H1 (cell line): ENCODE results near the gene TRIM9. TPM values are rescaled to one million over a fixed set of nuclear protein-coding genes. Genes with fewer than 3 reads are reported as not detected.

ENCODE experiments used
- CTCF ChIA-PET: fragments of 300-600 bp; sonication (Branson Sonifier 250); formaldehyde crosslinking; loops from one replicate; lab custom pipeline; 2021; ENCODE audit not compliant: partially characterized antibody; lab: Charles Lee
- POLR2A ChIA-PET: fragments of 300-600 bp; sonication (Branson Sonifier 250); formaldehyde crosslinking; loops from one replicate; lab custom pipeline; 2021; ENCODE audit warnings: inconsistent platforms; ENCODE audit not compliant: partially characterized antibody; lab: Charles Lee
- DNase-seq, 2 experiments: peaks; one replicate each; pipeline versions ENCODE4 v3.0.0 to v3.0.0-alpha.2; 2010 to 2022; ENCODE audit warnings: low spot score in 2 of 2, low read depth in 1 of 2, mixed read lengths in 1 of 2
- FAIRE-seq: peaks from 2 replicates; lab custom pipeline; 2011; peaks lifted over from hg19 to GRCh38; lab: Jason Lieb, UNC
- H2AFZ ChIP-seq: 2 replicates; pipeline ENCODE4 v1.8.1; 2012; ENCODE audit warnings: low read length, inconsistent platforms
- H2AK5ac ChIP-seq: 2 replicates; pipeline ENCODE4 v1.6.1; 2013; ENCODE audit warnings: low read depth, low read length
- H2BK120ac ChIP-seq: replicated peaks from 2 replicates; pipeline ENCODE3; 2013; ENCODE audit warnings: low read depth, low read length, inconsistent platforms
- H2BK12ac ChIP-seq: 2 replicates; pipeline ENCODE4 v1.6.1; 2013; ENCODE audit warnings: low read depth, low read length
- H2BK15ac ChIP-seq: 2 replicates; pipeline ENCODE4 v1.6.1; 2013; ENCODE audit warnings: low read length
- H2BK20ac ChIP-seq: 2 replicates; pipeline ENCODE4 v1.6.1; 2013; ENCODE audit warnings: low read length
- H2BK5ac ChIP-seq: 2 replicates; pipeline ENCODE4 v1.6.1; 2013; ENCODE audit warnings: low read depth, low read length
- H3K14ac ChIP-seq: 2 replicates; pipeline ENCODE4 v1.6.1; 2013; ENCODE audit warnings: inconsistent platforms; ENCODE audit not compliant: insufficient read length
- H3K18ac ChIP-seq: 2 replicates; pipeline ENCODE4 v1.6.1; 2013; ENCODE audit warnings: low read length; ENCODE audit errors: extremely low read depth
- H3K23ac ChIP-seq: 2 replicates; pipeline ENCODE4 v1.6.1; 2013; ENCODE audit warnings: inconsistent platforms; ENCODE audit not compliant: insufficient read length
- H3K23me2 ChIP-seq: 2 replicates; pipeline ENCODE4 v1.6.1; 2013; ENCODE audit warnings: low read depth, low read length
- H3K27ac ChIP-seq: 2 replicates; pipeline ENCODE4 v1.6.1; 2011; ENCODE audit warnings: low read depth, low read length, inconsistent platforms
- H3K27me3 ChIP-seq, 4 experiments: replicated peaks in 1 of 4; 1 replicate in 1 of 4; 2 replicates in 3 of 4; pipeline versions ENCODE4 v1.6.1 to v1.8.1; 2011 to 2013; ENCODE audit warnings: low read length in 3 of 4, mild to moderate bottlenecking in 3 of 4, inconsistent platforms in 2 of 4, mixed read lengths in 2 of 4, moderate library complexity in 1 of 4; ENCODE audit not compliant: control insufficient read depth in 3 of 4, insufficient read depth in 3 of 4; ENCODE audit errors: extremely low read depth in 1 of 4
- H3K36me3 ChIP-seq, 4 experiments: 2 replicates each; pipeline versions ENCODE4 v1.6.1 to v1.8.1; 2011 to 2013; ENCODE audit warnings: mild to moderate bottlenecking in 4 of 4, low read length in 3 of 4, moderate library complexity in 2 of 4, control low read depth in 1 of 4, inconsistent platforms in 1 of 4; ENCODE audit not compliant: insufficient read depth in 4 of 4, control insufficient read depth in 2 of 4
- H3K4ac ChIP-seq: replicated peaks from 2 replicates; pipeline ENCODE3; 2013; ENCODE audit warnings: low read length, low read depth, mixed read lengths, inconsistent platforms; ENCODE audit not compliant: insufficient read length
- H3K4me1 ChIP-seq, 4 experiments: replicated peaks in 1 of 4; 1 replicate in 1 of 4; 2 replicates in 3 of 4; pipeline versions ENCODE4 v1.6.1 to v1.8.1; 2011 to 2013; ENCODE audit warnings: low read length in 3 of 4, inconsistent platforms in 2 of 4, mixed read lengths in 1 of 4; ENCODE audit not compliant: insufficient read depth in 4 of 4, control insufficient read depth in 3 of 4
- H3K4me2 ChIP-seq, 2 experiments: 2 replicates each; pipeline versions ENCODE4 v1.6.1 to v1.8.1; 2011 to 2013; ENCODE audit warnings: low read depth in 2 of 2, low read length in 2 of 2, control low read depth in 1 of 2, inconsistent platforms in 1 of 2, mild to moderate bottlenecking in 1 of 2; ENCODE audit not compliant: insufficient read depth in 1 of 2
- H3K4me3 ChIP-seq, 4 experiments: fragments of 200-600, 300-600 bp in 1 of 4; sonication (generic), shearing (Covaris generic), sonication (Bioruptor Twin) in 1 of 4; 2 replicates each; pipeline versions ENCODE4 v1.5.1 to v1.8.1; 2011 to 2016; ENCODE audit warnings: low read length in 4 of 4, low read depth in 3 of 4, control low read depth in 2 of 4, inconsistent platforms in 2 of 4, mild to moderate bottlenecking in 2 of 4, mixed read lengths in 1 of 4, moderate library complexity in 1 of 4; ENCODE audit not compliant: insufficient read depth in 2 of 4; ENCODE audit errors: extremely low read depth in 1 of 4
- H3K56ac ChIP-seq: replicated peaks from 2 replicates; pipeline ENCODE3; 2013; ENCODE audit warnings: low read depth, mild to moderate bottlenecking, mixed read lengths, low read length, inconsistent platforms; ENCODE audit not compliant: insufficient read length
- H3K79me1 ChIP-seq: 2 replicates; pipeline ENCODE4 v1.6.1; 2013; ENCODE audit warnings: low read depth, low read length, control low read depth
- H3K79me2 ChIP-seq, 2 experiments: 2 replicates each; pipeline versions ENCODE4 v1.6.1 to v1.8.1; 2012 to 2013; ENCODE audit warnings: low read length in 2 of 2, mild to moderate bottlenecking in 2 of 2, inconsistent platforms in 1 of 2; ENCODE audit not compliant: insufficient read depth in 2 of 2, control insufficient read depth in 1 of 2
- H3K9ac ChIP-seq, 4 experiments: replicated peaks in 1 of 4; 1 replicate in 1 of 4; 2 replicates in 3 of 4; pipeline versions ENCODE4 v1.6.1 to v1.8.1; 2011 to 2013; ENCODE audit warnings: low read depth in 3 of 4, low read length in 3 of 4, control low read depth in 2 of 4, mild to moderate bottlenecking in 2 of 4, moderate library complexity in 2 of 4, inconsistent platforms in 1 of 4; ENCODE audit errors: extremely low read depth in 1 of 4
- H3K9me3 ChIP-seq, 2 experiments: 2 replicates each; pipeline versions ENCODE4 v1.6.1 to v1.8.1; 2012 to 2013; ENCODE audit warnings: mild to moderate bottlenecking in 2 of 2, moderate library complexity in 2 of 2, control low read depth in 1 of 2, inconsistent platforms in 1 of 2, low read depth in 1 of 2, low read length in 1 of 2, mixed read lengths in 1 of 2; ENCODE audit not compliant: insufficient read depth in 2 of 2
- H4K20me1 ChIP-seq, 2 experiments: replicated peaks in 1 of 2; 2 replicates each; pipeline versions ENCODE3 to v1.8.1; 2011 to 2013; ENCODE audit warnings: inconsistent platforms in 2 of 2, low read length in 2 of 2, mild to moderate bottlenecking in 1 of 2; ENCODE audit not compliant: insufficient read depth in 2 of 2, control insufficient read depth in 1 of 2
- H4K5ac ChIP-seq: 2 replicates; pipeline ENCODE4 v1.6.1; 2013; ENCODE audit warnings: low read length, low read depth, mixed read lengths, inconsistent platforms; ENCODE audit not compliant: insufficient read length
- H4K8ac ChIP-seq: 2 replicates; pipeline ENCODE4 v1.8.0; 2013; ENCODE audit warnings: mild to moderate bottlenecking, moderate library complexity, low read length, inconsistent platforms; ENCODE audit not compliant: insufficient read depth; ENCODE audit errors: extremely low read depth
- H4K91ac ChIP-seq: replicated peaks from 2 replicates; pipeline ENCODE3; 2013; ENCODE audit warnings: low read length, mixed read lengths, inconsistent platforms; ENCODE audit not compliant: insufficient read length
- CEBPB ChIP-seq: IDR thresholded peaks from 2 replicates; pipeline ENCODE4 v1.6.1; 2012; ENCODE audit warnings: low read depth, low read length
- CTBP2 ChIP-seq: IDR thresholded peaks from 2 replicates; pipeline ENCODE4 v1.7.0; 2011; ENCODE audit warnings: borderline replicate concordance, mild to moderate bottlenecking, moderate library complexity, mixed read lengths, low read length; ENCODE audit not compliant: insufficient read depth, insufficient read length
- EGR1 ChIP-seq: IDR thresholded peaks from 2 replicates; pipeline ENCODE4 v1.6.1; 2011; ENCODE audit warnings: low read depth, low read length, borderline replicate concordance
- JUND ChIP-seq: IDR thresholded peaks from 2 replicates; pipeline ENCODE4 v1.6.1; 2011; ENCODE audit warnings: mild to moderate bottlenecking, improper control_type of control experiment, low read length
- POLR2A ChIP-seq, 2 experiments: IDR thresholded peaks; 1 replicate in 1 of 2; 2 replicates in 1 of 2; pipeline ENCODE4 v1.6.1; 2011; ENCODE audit warnings: low read depth in 2 of 2, low read length in 2 of 2, mild to moderate bottlenecking in 2 of 2; ENCODE audit errors: control extremely low read depth in 1 of 2
- RAD21 ChIP-seq, 2 experiments: IDR thresholded peaks in 1 of 2; conservative IDR thresholded peaks in 1 of 2; 2 replicates each; pipeline ENCODE4 v1.6.1; 2011; ENCODE audit warnings: low read depth in 2 of 2, low read length in 2 of 2, improper control_type of control experiment in 1 of 2, inconsistent platforms in 1 of 2, mild to moderate bottlenecking in 1 of 2, moderate library complexity in 1 of 2
- SAP30 ChIP-seq: fragments of 300-600 bp; sonication (generic); IDR thresholded peaks from 2 replicates; pipeline ENCODE4 v1.7.1; 2012; ENCODE audit warnings: low read length, moderate library complexity, mild to moderate bottlenecking, inconsistent platforms; ENCODE audit not compliant: insufficient read depth, insufficient replicate concordance
- SP1 ChIP-seq: IDR thresholded peaks from 2 replicates; pipeline ENCODE4 v1.6.1; 2011; ENCODE audit warnings: low read depth, low read length
- SP2 ChIP-seq: IDR thresholded peaks from 2 replicates; pipeline ENCODE4 v1.6.1; 2012; ENCODE audit warnings: mild to moderate bottlenecking, low read length, inconsistent platforms
- TBP ChIP-seq: IDR thresholded peaks from 2 replicates; pipeline ENCODE4 v1.6.1; 2011; ENCODE audit warnings: low read depth, low read length, improper control_type of control experiment
- TCF12 ChIP-seq: IDR thresholded peaks from 2 replicates; pipeline ENCODE4 v1.6.1; 2011; ENCODE audit warnings: low read depth, mild to moderate bottlenecking, low read length
- WGBS, 2 experiments: shearing (Covaris generic) in 1 of 2; methylation state at CpG; one replicate each; pipeline versions ENCODE4 v1.1.6 to v1.1.7; 2013 to 2015; ENCODE audit warnings: low lambda C conversion rate in 2 of 2, mixed read lengths in 2 of 2, inconsistent platforms in 1 of 2, low coverage in 1 of 2, missing lambda C conversion rate in 1 of 2; ENCODE audit not compliant: insufficient replicate concordance in 2 of 2, insufficient coverage in 1 of 2, insufficient read length in 1 of 2; ENCODE audit errors: extremely low coverage in 1 of 2, missing lambda C conversion rate in 1 of 2; 5-methylcytosine and 5-hydroxymethylcytosine counted together
- polyA plus RNA-seq, 7 experiments: library from polyadenylated mRNA; depleted of rRNA in 3 of 7; stranded (reverse) in 5 of 7; unstranded in 2 of 7; fragments of >200 nt in 5 of 7; fragments of 200-250 nt in 2 of 7; gene quantifications; 1 replicate in 5 of 7; 2 replicates in 1 of 7; 4 replicates in 1 of 7; pipeline versions ENCODE4 v1.2.1 to v1.2.3, GENCODE V29; 2011 to 2013; ENCODE audit warnings: missing spikeins in 2 of 7, mixed read lengths in 2 of 7
- total RNA-seq: library from RNA; stranded (reverse); fragmentation: NEBNext Ultra II Directional; extraction: Animal tissue kit (Norgen Biotek cat#: 25700); gene quantifications from 2 replicates; pipeline ENCODE4 v1.2.1, GENCODE V29; 2021

Gene TRIM9
- total and polyA plus RNA-seq, 2 of the 8 experiments (the other 6 are each of a cell fraction or from before 2014, with no cell fraction given), result 2.7 to 5.4 TPM

DNA sequence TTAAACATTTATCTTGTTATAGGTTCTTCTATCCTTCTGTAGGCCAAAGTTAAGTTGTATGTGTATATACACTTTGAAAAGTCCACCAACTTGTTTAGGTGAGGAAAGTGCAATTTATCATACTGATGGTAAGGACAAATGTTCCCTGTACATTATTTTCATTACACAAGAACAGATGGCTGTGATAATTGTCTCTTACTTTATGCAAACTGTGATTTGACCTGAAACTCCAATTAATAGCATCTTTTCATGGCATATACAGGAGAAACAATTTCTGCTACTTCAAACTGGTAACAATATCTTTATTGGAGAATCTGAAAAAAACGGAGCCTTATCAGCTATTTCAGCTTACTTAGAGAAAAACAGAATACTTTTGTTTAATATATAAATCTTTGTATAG, 5.6 kb downstream of the TRIM9 start:
- Histone ChIP-seq H4K91ac (no peak overlapping the region), H3K79me2 (no peaks in the 10 kb centered on the region), H4K20me1 (peaks cover 3 to 4% of the 10 kb centered on the region in 2 experiments), H4K8ac (no peak overlapping the region), H2BK5ac (no peak overlapping the region), H2AFZ (no peak overlapping the region), H3K56ac (no peak overlapping the region), H3K18ac (no peak overlapping the region), H3K79me1 (no peaks in the 10 kb centered on the region), H3K4me1 (peaks cover 4 to 13% (median 10%) of the 10 kb centered on the region in 4 experiments), H2BK20ac (no peak overlapping the region), H4K5ac (no peak overlapping the region), H3K4ac (no peak overlapping the region), H3K27ac (no peak overlapping the region)
- FAIRE-seq, result no peak
- POLR2A ChIA-PET, result no interaction called here
- TF ChIP-seq SP1 (no peak), RAD21 (IDR thresholded peaks at IDR 0.05 in 1 of 2, conservative IDR thresholded peaks at IDR 0.05 in 1 of 2; ENCODE audit: low read depth in 2 of 2, low read length in 2 of 2) (no peak), TBP (no peak), JUND (no peak), SAP30 (no peak), TCF12 (no peak), CEBPB (no peak), SP2 (no peak), EGR1 (no peak), POLR2A (IDR thresholded peaks at IDR 0.05; ENCODE audit: control extremely low read depth in 1 of 2, low read depth in 2 of 2, low read length in 2 of 2) (no peak), CTBP2 (no peak)
- TF ChIP-seq, all 59 proteins: peak for 0
- Histone ChIP-seq H3K36me3 (no peaks in the 10 kb centered on the region), H3K4me3 (no peak overlapping the region), H2BK12ac (no peak overlapping the region), H2AK5ac (no peak overlapping the region), H3K9me3 (no peaks in the 10 kb centered on the region), H3K23me2 (peaks cover 11% of the 10 kb centered on the region; the same call in 1 of the 2 replicates), H3K9ac (no peak overlapping the region), H2BK15ac (no peak overlapping the region), H3K4me2 (no peak overlapping the region), H2BK120ac (no peak overlapping the region), H3K23ac (no peak overlapping the region), H3K27me3 (peaks cover 16 to 20% (median 18%) of the 10 kb centered on the region in 4 experiments), H3K14ac (no peak overlapping the region)
- CTCF ChIA-PET, result no interaction called here
- no peak for DNase-seq
- WGBS, 2 experiments, result 89% methylated on average over 1 of the region's 1 CpG; no CpG with 5 or more reads in 1 of the 2 experiments
